ENCODE data around the gene DIAPH2.

Gene DIAPH2

DNA sequence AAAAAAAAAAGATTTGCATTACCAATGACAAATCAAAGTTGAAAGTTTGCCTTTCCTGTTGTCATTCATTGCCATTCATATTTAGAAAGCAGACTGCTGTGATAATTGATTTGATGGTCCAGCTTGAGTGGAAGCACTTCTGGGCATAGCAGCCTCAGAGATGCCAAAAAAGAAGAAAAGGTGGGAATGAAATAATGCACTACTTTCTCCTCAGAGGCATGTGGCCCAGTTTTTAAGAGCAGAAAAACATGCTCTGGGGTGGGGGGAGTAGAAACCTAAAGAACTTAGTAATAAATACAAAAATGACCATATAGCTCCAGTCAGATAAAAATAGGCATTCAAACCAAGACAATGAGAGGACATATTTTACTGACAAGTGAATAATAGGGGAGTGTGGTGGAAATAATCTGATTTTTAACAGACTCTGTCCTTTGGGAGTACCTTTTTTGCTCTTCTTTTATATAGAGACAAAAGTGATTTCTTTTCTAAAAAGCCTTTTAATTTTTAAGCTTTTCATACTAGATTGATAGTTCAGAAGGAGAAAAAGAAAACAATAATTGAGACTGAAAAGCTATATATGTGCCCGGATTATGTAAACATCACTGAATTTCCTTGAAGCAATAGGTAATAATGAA, 798.1 kb downstream of the DIAPH2 start:
- no peak for DNase-seq (ENCODE audit: low spot score)

DNA sequence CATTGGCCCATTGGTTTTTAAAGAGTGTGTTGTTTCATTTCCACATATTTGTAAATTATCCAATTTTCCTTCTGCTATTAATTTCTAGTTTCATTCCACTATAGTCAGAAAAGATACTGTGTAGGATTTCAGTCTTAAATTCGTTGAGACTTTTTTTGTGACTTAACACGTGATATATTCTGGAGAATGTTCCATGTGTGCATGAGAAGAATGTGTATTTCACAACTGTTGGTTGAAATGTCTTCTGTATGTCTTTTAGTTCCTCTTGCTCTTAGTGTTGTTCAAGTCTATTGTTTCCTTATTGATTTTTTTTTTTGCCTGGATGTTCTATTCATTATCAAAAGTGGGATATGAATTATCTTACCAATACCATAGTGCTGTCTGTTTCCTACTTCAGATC, 806.0 kb downstream of the DIAPH2 start:
- DNase-seq (ENCODE audit: low spot score), result no peak

DNA sequence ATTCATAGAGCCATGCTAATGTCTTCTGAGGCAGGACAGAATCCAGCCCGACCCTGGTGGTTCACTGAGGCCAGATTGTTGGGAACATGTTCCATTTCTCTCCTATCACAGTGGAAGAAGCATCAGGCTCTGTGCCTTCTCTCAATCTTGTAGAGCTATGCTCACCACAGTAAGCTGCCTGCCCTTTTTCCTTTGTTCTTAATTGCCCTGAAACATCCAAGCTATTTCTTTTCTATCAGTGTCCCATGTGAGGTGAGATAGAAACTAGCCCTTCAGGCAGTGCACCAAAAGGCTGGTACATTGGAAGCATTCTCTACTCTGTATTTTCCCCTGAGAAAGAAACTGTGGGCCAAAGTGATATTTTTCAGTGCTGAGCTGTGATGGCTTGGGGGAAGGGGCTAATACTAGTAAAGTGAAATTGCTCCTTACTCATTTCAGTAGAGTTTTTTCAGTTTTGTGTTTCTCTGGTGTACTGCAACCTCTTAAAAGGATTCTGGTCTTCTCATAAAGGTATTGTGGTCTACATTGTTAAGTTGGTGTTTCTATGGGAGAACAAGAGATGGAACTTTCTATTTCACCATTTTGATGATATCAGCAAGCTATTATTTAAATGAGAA, 810.2 kb downstream of the DIAPH2 start:
- DNase-seq (ENCODE audit: low spot score), result peak; percentile 51

- no peak for DNase-seq (ENCODE audit: low spot score)
Measured at GRCh38 chrX:97498093-97498492, 813.5 kb downstream of the DIAPH2 start.

- DNase-seq (ENCODE audit: low spot score), result no peak
Measured at GRCh38 chrX:97504431-97504830, 819.8 kb downstream of the DIAPH2 start.

- DNase-seq (ENCODE audit: low spot score), result no peak
Measured at GRCh38 chrX:97517763-97518162, 833.1 kb downstream of the DIAPH2 start.

GRCh38 chrX:97522307-97522706, 837.7 kb downstream of the DIAPH2 start:
- no peak for DNase-seq (ENCODE audit: low spot score)

DNA sequence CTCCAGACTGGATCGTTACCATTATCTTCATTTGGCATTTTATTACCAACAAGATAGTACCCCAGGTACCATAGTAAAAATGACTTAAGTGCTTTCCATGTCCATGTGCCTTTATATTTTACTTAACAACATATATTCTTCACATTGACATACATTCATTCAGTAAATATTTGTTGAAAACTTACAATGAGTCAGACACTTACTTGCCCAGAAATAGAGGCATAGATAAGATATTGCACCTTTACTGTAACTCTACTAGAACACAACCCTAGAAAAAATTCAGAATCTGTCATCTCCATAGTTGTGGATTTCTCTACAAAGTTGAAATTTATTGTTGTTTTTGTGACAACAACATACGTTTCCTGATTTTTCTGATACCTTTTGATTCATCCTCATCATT, 839.7 kb downstream of the DIAPH2 start:
- no peak for DNase-seq (ENCODE audit: low spot score)

- no peak for DNase-seq (ENCODE audit: low spot score)
Measured at GRCh38 chrX:97524997-97525396, 840.4 kb downstream of the DIAPH2 start.

GRCh38 chrX:97525981-97526380, 841.3 kb downstream of the DIAPH2 start:
- DNase-seq (ENCODE audit: low spot score), result no peak

GRCh38 chrX:97527725-97528124, 843.1 kb downstream of the DIAPH2 start:
- DNase-seq (ENCODE audit: low spot score), result no peak

GRCh38 chrX:97529536-97530200, 845.0 kb downstream of the DIAPH2 start:
- no peak for DNase-seq (ENCODE audit: low spot score)

GRCh38 chrX:97531825-97532224, 847.2 kb downstream of the DIAPH2 start:
- DNase-seq (ENCODE audit: low spot score), result no peak

- no peak for DNase-seq (ENCODE audit: low spot score)
Measured at GRCh38 chrX:97538745-97539144, 854.1 kb downstream of the DIAPH2 start.

GRCh38 chrX:97539970-97540519, 855.4 kb downstream of the DIAPH2 start:
- DNase-seq (ENCODE audit: low spot score), result no peak

GRCh38 chrX:97547877-97548578, 863.4 kb downstream of the DIAPH2 start:
- no peak for DNase-seq (ENCODE audit: low spot score)

- DNase-seq (ENCODE audit: low spot score), result no peak
Measured at GRCh38 chrX:97551821-97552220, 867.2 kb downstream of the DIAPH2 start.

- DNase-seq (ENCODE audit: low spot score), result no peak
Measured at GRCh38 chrX:97553833-97554232, 869.2 kb downstream of the DIAPH2 start.

DNA sequence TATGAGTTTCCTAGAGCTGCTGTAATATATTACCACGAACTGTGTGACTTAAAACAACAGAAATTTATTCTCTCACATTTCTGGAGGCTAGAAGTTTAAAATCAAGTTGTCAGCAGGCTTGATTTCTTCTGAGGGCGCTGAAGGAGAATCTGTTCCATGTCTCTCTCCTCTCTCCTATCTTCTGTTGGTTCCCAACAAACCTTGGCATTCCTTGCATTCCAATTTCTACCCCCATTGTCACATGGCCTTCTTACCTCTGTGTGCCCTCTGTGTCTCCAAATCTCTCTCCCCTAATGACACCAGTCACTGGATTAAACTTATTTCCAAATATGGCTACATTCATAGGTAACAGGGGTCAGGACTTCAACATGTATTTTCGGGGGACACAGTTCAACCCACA, 871.7 kb downstream of the DIAPH2 start:
- no peak for DNase-seq (ENCODE audit: low spot score)

- peak; percentile 73 for DNase-seq (ENCODE audit: low spot score)
Measured at GRCh38 chrX:97563531-97564133, 879.0 kb downstream of the DIAPH2 start.

DNA sequence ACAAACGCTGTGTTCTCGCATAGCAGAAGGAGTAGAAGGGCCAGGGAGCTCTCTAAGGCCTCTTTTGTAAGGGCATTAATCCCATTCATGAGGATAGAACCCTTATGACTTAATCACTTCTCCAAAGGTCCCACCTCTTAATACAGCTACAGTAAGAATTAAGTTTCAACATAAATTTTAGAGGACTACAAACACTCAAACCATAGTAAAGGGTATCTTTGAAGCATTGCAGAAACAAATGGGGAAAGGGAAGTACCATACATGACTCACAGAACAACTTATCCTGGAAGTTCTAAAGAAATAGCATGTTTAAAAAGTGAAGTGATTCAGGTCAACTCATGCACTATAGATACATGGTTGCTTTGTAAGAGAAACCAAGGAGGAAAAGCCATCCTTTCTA, 879.9 kb downstream of the DIAPH2 start:
- DNase-seq (ENCODE audit: low spot score), result no peak

- DNase-seq (ENCODE audit: low spot score), result no peak
Measured at GRCh38 chrX:97587171-97587570, 902.5 kb downstream of the DIAPH2 start.
